ENCODE measurements around the gene CD164.
"Not testable (repeated sequence)": the region's sequence is repeated elsewhere in the genome, so short reads cannot be mapped to it uniquely, and the experiment has no call there.

CD164 gene

DNA sequence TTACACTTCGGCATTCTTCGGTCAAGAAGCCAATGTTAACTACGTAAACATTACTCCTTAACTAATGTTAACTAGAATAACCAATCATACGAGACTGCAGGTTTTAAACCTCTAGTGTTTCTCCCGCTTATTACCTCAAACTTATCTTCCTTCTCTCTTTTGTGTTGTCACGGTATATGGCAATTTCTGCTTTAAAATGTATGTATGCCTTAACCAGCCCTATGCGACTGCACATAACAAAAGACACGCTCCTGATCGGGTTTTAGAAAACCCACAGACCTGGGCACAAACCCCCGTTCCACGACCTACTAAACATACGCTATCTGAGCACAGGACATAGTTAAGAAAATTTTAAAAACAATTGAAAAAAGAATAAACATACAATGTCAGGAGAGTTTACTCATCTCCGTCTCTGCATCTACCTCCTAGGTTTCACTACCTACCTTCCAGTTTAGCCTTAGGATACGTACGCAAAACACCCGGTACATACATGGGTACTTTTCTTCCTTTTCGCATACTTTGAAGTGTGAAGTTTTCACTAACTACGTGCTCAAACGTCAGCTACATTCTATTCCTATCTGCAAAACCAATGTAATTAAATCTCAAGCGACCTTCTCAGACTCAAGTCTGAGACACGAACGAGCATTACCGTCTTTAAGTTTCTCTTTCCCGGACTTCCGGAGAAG lies 1.1 kb downstream of the CD164 start:
- in situ Hi-C loops (cut with MboI; ENCODE audit: low pct_unique_long_range_greater_than_20kb, low sequenced_read_pairs): loop anchor here (25.0 kb wide), 2 partner anchors 194 to 844 kb away; no protein-coding TSS in a partner anchor
- DNase-seq: no peak

- DNase-seq: no peak
- in situ Hi-C loops (cut with MboI; ENCODE audit: low pct_unique_long_range_greater_than_20kb, low sequenced_read_pairs): loop anchor here (25.0 kb wide), 2 partner anchors 192 to 842 kb away; no protein-coding TSS in a partner anchor
Measured at GRCh38 chr6:109379711-109380110, 2.6 kb downstream of the CD164 start.

DNA sequence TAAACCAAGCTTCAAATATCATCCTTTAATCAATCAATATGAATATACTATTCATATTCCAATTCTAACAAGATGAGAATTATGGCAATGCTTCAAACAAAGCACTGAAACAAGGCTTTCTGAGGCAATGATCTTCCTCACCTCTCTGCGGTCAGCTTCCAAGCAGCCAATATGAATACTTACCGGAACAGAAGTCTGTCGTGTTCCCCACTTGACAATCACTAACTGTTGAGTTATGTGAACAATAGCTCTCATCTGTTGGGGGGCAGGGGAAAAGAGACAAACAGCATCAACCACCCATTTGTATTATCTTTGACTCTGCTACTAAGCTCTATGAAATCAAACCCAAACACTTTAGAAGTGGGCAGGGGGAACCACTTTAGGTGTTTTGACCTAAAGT lies 4.5 kb downstream of the CD164 start:
- no peak for DNase-seq
- in situ Hi-C loops (cut with MboI; ENCODE audit: low pct_unique_long_range_greater_than_20kb, low sequenced_read_pairs): loop anchor here (25.0 kb wide), 2 partner anchors 190 to 840 kb away; no protein-coding TSS in a partner anchor

- in situ Hi-C loops (cut with MboI; ENCODE audit: low pct_unique_long_range_greater_than_20kb, low sequenced_read_pairs): no loop called here
Measured at GRCh38 chr6:109374326-109374892, 7.9 kb downstream of the CD164 start.

DNA sequence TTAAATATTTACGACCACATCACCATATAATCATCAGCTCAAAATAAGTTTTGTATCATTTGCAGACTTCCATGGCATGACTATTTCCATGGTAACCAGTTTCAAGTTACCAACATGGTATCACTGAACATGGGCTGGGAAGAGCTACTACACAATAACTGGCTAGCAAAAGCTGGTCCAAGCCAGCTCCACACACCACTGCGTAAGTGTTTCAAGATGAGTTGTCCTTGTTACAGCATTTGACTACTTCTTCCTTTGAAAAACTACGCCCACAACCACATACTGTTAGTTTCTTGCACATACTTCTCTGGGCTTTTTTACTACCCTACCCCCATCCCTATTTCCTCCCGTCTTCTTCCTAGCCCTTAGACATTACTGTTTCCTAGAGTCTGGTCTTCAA lies 8.5 kb downstream of the CD164 start:
- no peak for DNase-seq
- in situ Hi-C loops (cut with MboI; ENCODE audit: low pct_unique_long_range_greater_than_20kb, low sequenced_read_pairs): no loop called here

More at GRCh38 chr6:109374326-109374892, 7.9 kb downstream of the CD164 start:
- no peak for DNase-seq

GRCh38 chr6:109373331-109373730 lies 8.9 kb downstream of the CD164 start:
- in situ Hi-C loops (cut with MboI; ENCODE audit: low pct_unique_long_range_greater_than_20kb, low sequenced_read_pairs): no loop called here
- no peak for DNase-seq

- in situ Hi-C loops (cut with MboI; ENCODE audit: low pct_unique_long_range_greater_than_20kb, low sequenced_read_pairs): no loop called here
- no peak for DNase-seq
Measured at GRCh38 chr6:109372130-109372529, 10.1 kb downstream of the CD164 start.

DNA sequence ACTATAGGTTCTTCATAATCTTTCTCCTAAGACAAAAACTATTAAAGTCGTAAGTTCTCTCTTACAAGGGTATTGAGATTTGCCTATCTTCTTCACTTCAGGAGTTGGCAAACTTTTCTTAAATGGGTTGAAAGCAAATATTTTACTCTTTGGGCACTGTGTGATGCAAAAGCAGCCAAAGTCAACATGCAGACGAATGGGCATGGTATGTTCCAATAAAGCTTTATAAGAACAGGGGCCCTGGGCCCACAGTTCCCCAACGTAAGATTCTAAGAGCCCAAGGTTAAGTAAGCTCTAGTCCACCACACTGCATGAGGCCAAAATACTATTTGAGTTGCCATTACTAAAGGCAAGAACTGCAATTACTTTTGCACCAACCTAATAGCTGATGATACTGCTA lies 11.5 kb downstream of the CD164 start:
- no peak for DNase-seq
- in situ Hi-C loops (cut with MboI; ENCODE audit: low pct_unique_long_range_greater_than_20kb, low sequenced_read_pairs): no loop called here

GRCh38 chr6:109370336-109370735 lies 11.9 kb downstream of the CD164 start:
- in situ Hi-C loops (cut with MboI; ENCODE audit: low pct_unique_long_range_greater_than_20kb, low sequenced_read_pairs): no loop called here
- no peak for DNase-seq

DNA sequence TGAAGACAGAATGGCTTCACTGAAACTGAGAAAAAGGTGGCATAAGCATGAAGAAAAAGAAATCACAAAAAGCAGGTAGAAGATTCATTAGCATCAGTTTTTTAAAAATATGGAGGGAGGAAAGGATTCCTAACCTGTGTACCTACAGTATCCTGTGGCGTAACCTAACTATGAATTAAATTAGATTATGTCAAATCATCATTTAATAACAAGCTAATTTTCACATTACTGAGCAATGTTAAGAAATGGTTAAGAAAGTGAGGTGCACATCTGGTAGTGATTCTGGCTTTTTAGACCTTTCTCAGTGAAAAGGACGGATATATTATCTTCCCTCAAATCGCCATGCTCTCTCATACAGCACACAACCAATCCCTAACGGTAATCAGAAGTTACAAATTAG lies 12.5 kb downstream of the CD164 start:
- DNase-seq: no peak
- in situ Hi-C loops (cut with MboI; ENCODE audit: low pct_unique_long_range_greater_than_20kb, low sequenced_read_pairs): no loop called here

DNA sequence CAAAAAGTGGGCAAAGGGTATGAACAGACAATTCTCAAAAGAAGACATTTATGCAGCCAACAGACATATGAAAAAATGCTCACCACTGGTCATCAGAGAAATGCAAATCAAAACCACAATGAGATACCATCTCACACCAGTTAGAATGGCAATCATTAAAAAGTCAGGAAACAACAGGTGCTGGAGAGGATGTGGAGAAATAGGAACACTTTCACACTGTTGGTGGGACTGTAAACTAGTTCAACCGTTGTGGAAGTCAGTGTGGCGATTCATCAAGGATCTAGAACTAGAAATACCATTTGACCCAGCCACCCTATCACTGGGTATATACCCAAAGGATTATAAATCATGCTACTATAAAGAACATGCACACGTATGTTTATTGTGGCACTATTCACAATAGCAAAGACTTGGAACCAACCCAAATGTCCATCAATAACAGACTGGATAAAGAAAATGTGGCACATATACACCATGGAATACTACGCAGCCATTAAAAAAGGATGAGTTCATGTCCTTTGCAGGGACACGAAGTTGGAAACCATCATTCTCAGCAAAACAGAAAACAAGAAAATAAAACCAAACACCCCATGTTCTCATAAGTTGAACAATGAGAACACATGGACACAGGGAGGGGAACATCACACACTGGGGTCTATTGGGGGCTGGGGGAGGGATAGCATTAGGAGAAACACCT lies 17.7 kb downstream of the CD164 start:
- DNase-seq; in situ Hi-C loops (cut with MboI; ENCODE audit: low pct_unique_long_range_greater_than_20kb, low sequenced_read_pairs): not testable (repeated sequence)

GRCh38 chr6:109363753-109364152 lies 18.5 kb downstream of the CD164 start:
- in situ Hi-C loops (cut with MboI; ENCODE audit: low pct_unique_long_range_greater_than_20kb, low sequenced_read_pairs): no loop called here
- DNase-seq: no peak

- DNase-seq: no peak
- in situ Hi-C loops (cut with MboI; ENCODE audit: low pct_unique_long_range_greater_than_20kb, low sequenced_read_pairs): no loop called here
Measured at GRCh38 chr6:109362102-109362884, 20.0 kb downstream of the CD164 start.

DNA sequence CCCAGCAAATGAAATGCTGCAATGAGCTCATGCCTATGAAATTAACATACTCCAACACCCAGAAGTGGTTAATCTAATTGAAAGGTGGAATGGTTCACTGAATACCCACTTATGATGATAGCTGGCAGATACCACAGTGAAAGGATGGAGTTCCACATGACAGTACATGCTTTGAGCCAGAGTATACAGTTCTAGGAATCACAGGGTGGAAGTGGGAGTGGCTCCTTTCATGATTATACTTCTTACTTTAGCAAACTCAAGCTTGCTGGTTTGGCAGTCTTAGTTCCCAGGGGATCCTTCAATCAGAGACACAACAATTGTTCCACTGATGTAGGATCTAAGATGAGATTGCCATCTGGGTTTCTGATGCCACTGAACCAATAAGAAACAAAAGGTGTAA lies 21.5 kb downstream of the CD164 start:
- in situ Hi-C loops (cut with MboI; ENCODE audit: low pct_unique_long_range_greater_than_20kb, low sequenced_read_pairs): no loop called here

DNA sequence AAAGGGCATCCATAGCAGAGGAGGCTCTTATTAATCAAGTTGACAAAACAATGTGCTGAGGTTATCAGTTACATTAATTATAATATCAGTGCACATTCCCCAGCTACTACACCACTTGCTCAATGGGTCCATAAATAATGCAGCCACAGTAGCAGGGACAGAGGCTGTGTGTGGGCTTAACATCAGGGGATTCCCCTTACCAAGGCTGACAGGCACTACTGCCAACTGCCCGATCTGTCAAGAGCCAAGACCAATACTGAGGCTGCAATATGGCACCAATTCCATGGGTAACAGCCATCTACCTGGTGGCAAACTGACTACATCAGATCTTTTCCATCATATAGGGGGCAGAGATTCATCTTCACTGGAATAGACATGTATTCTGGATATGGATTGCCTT lies 22.0 kb downstream of the CD164 start:
- DNase-seq: no peak
- in situ Hi-C loops (cut with MboI; ENCODE audit: low pct_unique_long_range_greater_than_20kb, low sequenced_read_pairs): no loop called here

More for the DNA sequence above, 21.5 kb downstream of the CD164 start:
- DNase-seq: no peak

DNA sequence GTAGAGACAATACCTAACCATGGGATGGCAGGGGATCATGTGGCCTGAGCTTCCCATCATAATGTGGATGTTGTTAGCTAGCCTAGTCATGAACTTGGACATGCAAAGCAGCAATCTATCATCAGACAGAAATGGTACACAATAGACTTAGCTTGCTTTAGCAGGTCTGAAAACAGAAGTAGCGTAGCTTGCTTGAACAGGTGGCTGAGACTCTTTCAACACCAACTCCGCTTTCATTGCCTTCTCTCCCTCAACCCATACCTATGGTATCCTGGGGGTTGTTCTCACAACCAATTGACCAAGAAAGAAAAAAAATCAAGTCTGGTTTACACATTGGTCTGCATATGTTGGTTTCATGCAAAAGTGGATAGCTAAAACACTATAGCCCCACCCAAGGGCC lies 23.0 kb downstream of the CD164 start:
- in situ Hi-C loops (cut with MboI; ENCODE audit: low pct_unique_long_range_greater_than_20kb, low sequenced_read_pairs): no loop called here
- DNase-seq: no peak

- in situ Hi-C loops (cut with MboI; ENCODE audit: low pct_unique_long_range_greater_than_20kb, low sequenced_read_pairs): no loop called here
- DNase-seq: no peak
Measured at GRCh38 chr6:109358204-109358603, 24.1 kb downstream of the CD164 start.

DNA sequence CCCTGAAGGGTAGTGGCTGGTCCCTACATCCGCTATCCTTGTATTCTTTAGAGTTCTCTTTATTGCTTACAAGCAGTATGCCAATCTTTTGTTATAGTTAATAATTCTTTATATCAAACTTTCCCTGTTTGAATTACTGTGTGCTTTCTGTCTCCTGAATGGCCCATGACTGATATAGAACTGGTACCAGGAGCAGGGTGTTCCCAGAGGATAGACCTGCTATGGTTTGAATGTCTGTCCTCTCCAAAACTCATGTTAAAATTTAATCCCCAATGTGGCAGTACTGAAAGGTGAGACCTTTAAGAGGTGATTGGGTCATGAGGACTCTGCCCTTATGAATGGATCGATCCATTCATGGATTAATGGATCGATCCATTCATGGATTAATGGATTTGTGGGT lies 26.0 kb downstream of the CD164 start:
- DNase-seq: no peak
- in situ Hi-C loops (cut with MboI; ENCODE audit: low pct_unique_long_range_greater_than_20kb, low sequenced_read_pairs): no loop called here

GRCh38 chr6:109351231-109352130 lies 30.8 kb downstream of the CD164 start:
- peak; percentile 65 for DNase-seq
- in situ Hi-C loops (cut with MboI; ENCODE audit: low pct_unique_long_range_greater_than_20kb, low sequenced_read_pairs): no loop called here
